Kidney epithelial cell (primary cell): ENCODE results near the gene KIFC3. TPM values are rescaled to one million over a fixed set of nuclear protein-coding genes. Genes with fewer than 3 reads are reported as not detected.
A peak's percentile ranks its signal among the peaks of the same experiment; 100 is the strongest.

Experiments used
- DNase-seq: peaks from one replicate; pipeline ENCODE4 v3.0.0-alpha.2; 2010; ENCODE audit warnings: low read depth
- H3K27me3 ChIP-seq: 2 replicates; pipeline ENCODE4 v1.6.0; 2011; ENCODE audit warnings: low read length; ENCODE audit not compliant: control insufficient read depth, insufficient read depth
- H3K36me3 ChIP-seq: 2 replicates; pipeline ENCODE4 v1.5.1; 2011; ENCODE audit warnings: low read length; ENCODE audit not compliant: control insufficient read depth, insufficient read depth
- H3K4me3 ChIP-seq: 2 replicates; pipeline ENCODE4 v1.5.1; 2011; ENCODE audit warnings: low read depth, mild to moderate bottlenecking, control low read depth, low read length
- CTCF ChIP-seq: IDR thresholded peaks from 2 replicates; pipeline ENCODE4 v1.5.1; 2011; ENCODE audit warnings: mild to moderate bottlenecking, moderate library complexity, low read length, control low read depth, inconsistent platforms; ENCODE audit not compliant: insufficient read depth, poor library complexity, severe bottlenecking
- total RNA-seq: library from RNA; depleted of rRNA; stranded (reverse); fragments of >200 nt; gene quantifications from 2 replicates; pipeline ENCODE4 v1.2.3, GENCODE V29; 2015

Gene KIFC3
- total RNA-seq, 1 donor from 2014 or later, result 84.9 TPM

- Histone ChIP-seq H3K36me3 (no peaks in the 10 kb centered on the region), H3K27me3 (no peaks in the 10 kb centered on the region), H3K4me3 (no peak overlapping the region)
- no peak for TF ChIP-seq CTCF
- no peak for DNase-seq
Measured at GRCh38 chr16:57803134-57803990, 1.1 kb upstream of the KIFC3 start.

GRCh38 chr16:57801809-57802340 lies 416 bp downstream of the KIFC3 start:
- no peak for DNase-seq

GRCh38 chr16:57801098-57801808 lies 1.0 kb downstream of the KIFC3 start:
- H3K27me3 ChIP-seq, result no peaks in the 10 kb centered on the region
- peak overlapping the region; percentile 61 for H3K4me3 ChIP-seq
- no peaks in the 10 kb centered on the region for H3K36me3 ChIP-seq
- DNase-seq, result no peak
- TF ChIP-seq CTCF, result peak; percentile 13

More at GRCh38 chr16:57801809-57802340, 416 bp downstream of the KIFC3 start:
- H3K36me3 ChIP-seq, result no peaks in the 10 kb centered on the region
- H3K4me3 ChIP-seq, result peak overlapping the region; percentile 61
- H3K27me3 ChIP-seq, result no peaks in the 10 kb centered on the region
- no peak for TF ChIP-seq CTCF

- TF ChIP-seq CTCF, result no peak
- no peak for DNase-seq
- H3K36me3 ChIP-seq, result no peaks in the 10 kb centered on the region
- H3K4me3 ChIP-seq, result peak overlapping the region; percentile 61
- no peaks in the 10 kb centered on the region for H3K27me3 ChIP-seq
Measured at GRCh38 chr16:57800200-57801097, 1.8 kb downstream of the KIFC3 start.

GRCh38 chr16:57799600-57800199 lies 2.6 kb downstream of the KIFC3 start:
- TF ChIP-seq CTCF, result no peak

More at GRCh38 chr16:57799600-57800199, 2.6 kb downstream of the KIFC3 start:
- H3K36me3 ChIP-seq, result no peaks in the 10 kb centered on the region
- no peak for DNase-seq
- H3K27me3 ChIP-seq, result no peaks in the 10 kb centered on the region
- H3K4me3 ChIP-seq, result peak overlapping the region; percentile 1
